Measurements from ENCODE around the gene CALR. TPM values are rescaled to one million over a fixed set of nuclear protein-coding genes. Genes with fewer than 3 reads are reported as not detected.

The CALR gene
- 2,301 and 2,540 TPM in 2 replicates for total RNA-seq

GRCh38 chr19:12937927-12938778 lies at the start of gene CALR:
Gene CALR (plus strand): TSS chr19:12938609. CDS start chr19:12938680, 71 bp downstream.

GRCh38 chr19:12890787-12891552 lies 47.4 kb upstream of the CALR start, which contains the start of gene GCDH:
Gene GCDH (plus strand): TSS chr19:12891160. CDS start chr19:12891305, 145 bp downstream.

GRCh38 chr19:12933287-12934072 lies 4.9 kb upstream of the CALR start, which contains the start of gene FARSA:
Gene FARSA (minus strand): TSS chr19:12933711. CDS start chr19:12933696, 15 bp downstream.

GRCh38 chr19:12945479-12946091 lies 7.2 kb downstream of the CALR start, which contains the start of gene RAD23A:
Gene RAD23A (plus strand): TSS chr19:12945862. CDS start chr19:12945949, 87 bp downstream.

GRCh38 chr19:12956446-12957388 lies 18.3 kb downstream of the CALR start, which contains the start of gene GADD45GIP1:
Gene GADD45GIP1 (minus strand): TSS chr19:12957223. CDS start chr19:12957212, 11 bp downstream.

GRCh38 chr19:12969292-12969988 lies 31.0 kb downstream of the CALR start, which contains the start of gene DAND5:
Gene DAND5 (plus strand): TSS chr19:12969576. CDS start chr19:12969661, 85 bp downstream.

Small RNAs within 50 kb of the gene (small RNA-seq; reads per million reads assigned to genes)
- gene MIR5695: not detected
- 2.6 reads per million, percentile 57 among the genes with 10 or more reads in this experiment for gene MIR6515

Other genes with a start within 250 kb of the CALR start
- 10.4 and 12.3 TPM in 2 replicates for gene FBXW9, start 242.0 kb upstream of the CALR start, total RNA-seq
- gene TNPO2, start 214.7 kb upstream of the CALR start, total RNA-seq: 51.8 and 60.7 TPM in 2 replicates
- gene TRIR, start 203.9 kb upstream of the CALR start, total RNA-seq: 90.7 and 109 TPM in 2 replicates
- gene GET3, start 201.1 kb upstream of the CALR start, total RNA-seq: 74.2 and 91.0 TPM in 2 replicates
- gene BEST2, start 186.8 kb upstream of the CALR start, total RNA-seq: not detected in 2 replicates
- 18.3 and 18.8 TPM in 2 replicates for gene HOOK2, start 163.1 kb upstream of the CALR start, total RNA-seq
- 175 and 240 TPM in 2 replicates for gene JUNB, start 147.1 kb upstream of the CALR start, total RNA-seq
- gene PRDX2, start 136.8 kb upstream of the CALR start, total RNA-seq: 140 TPM in 2 replicates
- not detected in 2 replicates for gene THSD8, start 136.5 kb upstream of the CALR start, total RNA-seq
- gene RNASEH2A, start 132.0 kb upstream of the CALR start, total RNA-seq: 3.7 and 6.2 TPM in 2 replicates
- gene RTBDN, start 104.0 kb upstream of the CALR start, total RNA-seq: not detected in 2 replicates
- gene MAST1, start 100.1 kb upstream of the CALR start, total RNA-seq: 0.16 and 0.36 TPM in 2 replicates
- gene DNASE2, start 57.2 kb upstream of the CALR start, total RNA-seq: 32.3 and 33.5 TPM in 2 replicates
- gene KLF1, start 51.4 kb upstream of the CALR start, total RNA-seq: not detected in 2 replicates
- 28.9 and 41.5 TPM in 2 replicates for gene GCDH, start 47.4 kb upstream of the CALR start, total RNA-seq
- gene SYCE2, start 19.3 kb upstream of the CALR start, total RNA-seq: 0.24 TPM in 1 of 2 replicates, not detected in the other
- gene FARSA, start 4.9 kb upstream of the CALR start, total RNA-seq: 44.5 and 46.8 TPM in 2 replicates
- 94.6 and 95.3 TPM in 2 replicates for gene RAD23A, start 7.3 kb downstream of the CALR start, total RNA-seq
- 12.0 and 17.6 TPM in 2 replicates for gene GADD45GIP1, start 18.6 kb downstream of the CALR start, total RNA-seq
- gene DAND5, start 31.0 kb downstream of the CALR start, total RNA-seq: 0.65 and 0.85 TPM in 2 replicates
- 135 and 155 TPM in 2 replicates for gene NFIX, start 56.9 kb downstream of the CALR start, total RNA-seq
- 0.36 and 0.81 TPM in 2 replicates for gene LYL1, start 164.2 kb downstream of the CALR start, total RNA-seq
- gene TRMT1, start 178.1 kb downstream of the CALR start, total RNA-seq: 28.2 and 30.0 TPM in 2 replicates
- 56.5 and 75.8 TPM in 2 replicates for gene NACC1, start 179.7 kb downstream of the CALR start, total RNA-seq
- gene STX10, start 211.8 kb downstream of the CALR start, total RNA-seq: 49.5 and 58.2 TPM in 2 replicates
- 32.1 and 36.2 TPM in 2 replicates for gene IER2, start 211.8 kb downstream of the CALR start, total RNA-seq